HG03064 (cell line): ENCODE data around the gene KNL1.
"Not testable (repeated sequence)": the region's sequence is repeated elsewhere in the genome, so short reads cannot be mapped to it uniquely, and the experiment has no call there.

Source experiments
- ATAC-seq: cut with Tn5 transposase; IDR thresholded peaks from one replicate; pipeline ENCODE4 v1.9.1; 2021; ENCODE audit warnings: low read depth; ENCODE audit not compliant: unreplicated experiment

The KNL1 gene, protein sequence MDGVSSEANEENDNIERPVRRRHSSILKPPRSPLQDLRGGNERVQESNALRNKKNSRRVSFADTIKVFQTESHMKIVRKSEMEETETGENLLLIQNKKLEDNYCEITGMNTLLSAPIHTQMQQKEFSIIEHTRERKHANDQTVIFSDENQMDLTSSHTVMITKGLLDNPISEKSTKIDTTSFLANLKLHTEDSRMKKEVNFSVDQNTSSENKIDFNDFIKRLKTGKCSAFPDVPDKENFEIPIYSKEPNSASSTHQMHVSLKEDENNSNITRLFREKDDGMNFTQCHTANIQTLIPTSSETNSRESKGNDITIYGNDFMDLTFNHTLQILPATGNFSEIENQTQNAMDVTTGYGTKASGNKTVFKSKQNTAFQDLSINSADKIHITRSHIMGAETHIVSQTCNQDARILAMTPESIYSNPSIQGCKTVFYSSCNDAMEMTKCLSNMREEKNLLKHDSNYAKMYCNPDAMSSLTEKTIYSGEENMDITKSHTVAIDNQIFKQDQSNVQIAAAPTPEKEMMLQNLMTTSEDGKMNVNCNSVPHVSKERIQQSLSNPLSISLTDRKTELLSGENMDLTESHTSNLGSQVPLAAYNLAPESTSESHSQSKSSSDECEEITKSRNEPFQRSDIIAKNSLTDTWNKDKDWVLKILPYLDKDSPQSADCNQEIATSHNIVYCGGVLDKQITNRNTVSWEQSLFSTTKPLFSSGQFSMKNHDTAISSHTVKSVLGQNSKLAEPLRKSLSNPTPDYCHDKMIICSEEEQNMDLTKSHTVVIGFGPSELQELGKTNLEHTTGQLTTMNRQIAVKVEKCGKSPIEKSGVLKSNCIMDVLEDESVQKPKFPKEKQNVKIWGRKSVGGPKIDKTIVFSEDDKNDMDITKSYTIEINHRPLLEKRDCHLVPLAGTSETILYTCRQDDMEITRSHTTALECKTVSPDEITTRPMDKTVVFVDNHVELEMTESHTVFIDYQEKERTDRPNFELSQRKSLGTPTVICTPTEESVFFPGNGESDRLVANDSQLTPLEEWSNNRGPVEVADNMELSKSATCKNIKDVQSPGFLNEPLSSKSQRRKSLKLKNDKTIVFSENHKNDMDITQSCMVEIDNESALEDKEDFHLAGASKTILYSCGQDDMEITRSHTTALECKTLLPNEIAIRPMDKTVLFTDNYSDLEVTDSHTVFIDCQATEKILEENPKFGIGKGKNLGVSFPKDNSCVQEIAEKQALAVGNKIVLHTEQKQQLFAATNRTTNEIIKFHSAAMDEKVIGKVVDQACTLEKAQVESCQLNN (N-terminal part only)

DNA sequence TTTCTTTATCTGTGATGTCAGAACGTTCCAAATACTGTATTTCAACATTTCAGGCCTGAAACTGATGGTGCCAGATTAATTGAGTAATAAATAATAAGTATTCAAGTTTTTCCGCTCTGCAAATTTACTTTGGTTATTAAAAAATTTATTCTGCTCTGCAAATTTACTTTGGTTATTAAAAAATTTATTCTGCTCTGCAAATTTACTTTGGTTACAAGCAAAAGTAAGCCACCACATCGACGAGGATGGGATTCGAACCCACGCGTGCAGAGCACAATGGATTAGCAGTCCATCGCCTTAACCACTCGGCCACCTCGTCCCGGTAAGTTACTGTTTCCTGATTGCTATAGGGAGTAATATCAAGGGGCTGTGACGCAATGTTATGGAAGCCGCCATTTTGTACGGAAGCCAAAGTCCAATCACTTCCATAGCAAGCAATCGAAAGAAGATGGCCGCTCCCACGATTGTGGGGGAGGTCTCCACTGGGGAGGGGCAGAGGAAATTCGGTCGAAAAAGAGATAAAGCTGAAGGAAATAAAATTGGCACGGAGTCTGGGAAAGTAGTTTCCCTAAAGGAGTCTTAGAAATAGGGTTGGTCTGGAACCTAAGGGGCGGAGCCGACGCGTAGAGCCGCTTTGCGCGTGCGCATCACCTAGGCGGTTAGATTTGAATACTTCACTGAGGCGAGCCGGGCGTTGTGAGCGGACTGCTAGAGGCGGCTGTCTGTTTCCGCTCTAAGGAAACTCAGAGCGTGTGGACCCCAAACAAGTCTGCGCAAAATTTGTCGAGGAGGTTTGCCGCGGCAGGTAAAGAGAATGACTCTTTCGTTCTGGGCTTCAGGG lies at the start of gene KNL1:
KNL1 (plus strand) TSS at position 662 of the 841 bp plus-strand sequence. CDS start 8,683 bp downstream, outside the sequence.
- peak; percentile 69 for ATAC-seq

- no peak for ATAC-seq
Observed at GRCh38 chr15:40545457-40545856, 48.6 kb upstream of the KNL1 start.

- ATAC-seq: no peak
Observed at GRCh38 chr15:40548610-40549009, 45.4 kb upstream of the KNL1 start.

GRCh38 chr15:40549894-40550293 lies 44.2 kb upstream of the KNL1 start:
- no peak for ATAC-seq

GRCh38 chr15:40550341-40551037 lies 43.6 kb upstream of the KNL1 start:
- ATAC-seq: peak; percentile 68

GRCh38 chr15:40554161-40554525 lies 39.9 kb upstream of the KNL1 start:
- ATAC-seq: no peak

- ATAC-seq: no peak
Observed at GRCh38 chr15:40555876-40556275, 38.2 kb upstream of the KNL1 start.

DNA sequence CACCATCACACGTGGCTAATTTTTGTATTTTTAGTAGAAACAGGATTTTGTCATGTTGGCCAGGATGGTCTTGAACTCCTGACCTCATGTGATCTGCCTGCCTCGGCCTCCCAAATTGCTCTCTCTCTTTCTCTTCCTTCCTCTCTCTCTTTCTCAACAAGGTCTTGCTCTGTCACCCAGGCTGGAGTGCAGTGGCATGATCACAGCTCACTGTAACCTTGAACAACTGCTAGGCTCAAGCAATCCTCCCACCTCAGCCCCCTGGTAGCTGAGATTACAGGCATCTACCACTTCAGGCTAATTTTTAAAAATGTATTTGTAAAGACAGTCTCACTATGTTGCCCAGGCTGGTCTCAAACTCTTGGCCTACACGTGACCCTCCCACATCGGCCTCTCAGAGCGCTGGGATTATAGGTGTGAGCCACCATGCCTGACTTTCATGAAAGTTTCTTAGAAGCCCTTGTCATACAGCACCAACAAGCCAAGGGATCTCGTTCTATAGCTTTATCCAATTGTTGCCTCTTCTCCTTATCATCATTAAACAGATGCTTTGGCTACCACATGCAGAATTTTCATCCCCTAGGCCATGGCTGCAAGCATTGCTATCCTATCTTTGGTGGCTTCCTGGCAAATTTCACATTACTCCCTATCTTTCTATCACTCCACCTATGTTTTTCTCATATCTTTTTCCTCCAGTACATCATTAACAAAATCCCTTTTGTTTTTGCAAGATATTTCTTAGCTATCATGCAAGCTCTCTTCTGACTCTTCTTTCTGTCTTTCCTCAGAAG lies 34.9 kb upstream of the KNL1 start:
- ATAC-seq: no peak

DNA sequence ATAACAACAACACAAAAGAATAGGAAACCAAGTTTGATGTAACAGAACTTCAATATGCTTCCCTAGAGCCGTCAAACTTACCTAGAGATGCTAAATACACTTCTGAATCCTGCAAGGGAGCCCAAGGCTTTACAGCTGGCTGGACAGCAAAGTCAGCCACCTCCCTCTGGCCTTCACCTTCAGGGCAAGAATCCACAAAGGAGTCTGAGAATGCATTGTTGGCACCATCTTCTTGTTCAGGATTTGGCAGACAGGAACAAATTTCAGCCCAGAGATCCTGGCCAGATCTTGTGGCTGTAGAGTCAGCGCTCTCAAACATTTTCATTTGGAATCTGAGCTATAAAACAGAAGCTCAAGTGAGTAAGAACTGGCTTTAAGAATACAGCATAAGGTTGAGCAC lies 31.4 kb upstream of the KNL1 start:
- no peak for ATAC-seq

- no peak for ATAC-seq
Observed at GRCh38 chr15:40563426-40563825, 30.6 kb upstream of the KNL1 start.

GRCh38 chr15:40564591-40565332 lies 29.3 kb upstream of the KNL1 start, which contains the start of gene CCDC32:
Gene CCDC32, minus strand, starts transcription at chr15:40565042. Its CDS starts 2,027 bp downstream, at chr15:40563015.
- ATAC-seq: peak; percentile 89

DNA sequence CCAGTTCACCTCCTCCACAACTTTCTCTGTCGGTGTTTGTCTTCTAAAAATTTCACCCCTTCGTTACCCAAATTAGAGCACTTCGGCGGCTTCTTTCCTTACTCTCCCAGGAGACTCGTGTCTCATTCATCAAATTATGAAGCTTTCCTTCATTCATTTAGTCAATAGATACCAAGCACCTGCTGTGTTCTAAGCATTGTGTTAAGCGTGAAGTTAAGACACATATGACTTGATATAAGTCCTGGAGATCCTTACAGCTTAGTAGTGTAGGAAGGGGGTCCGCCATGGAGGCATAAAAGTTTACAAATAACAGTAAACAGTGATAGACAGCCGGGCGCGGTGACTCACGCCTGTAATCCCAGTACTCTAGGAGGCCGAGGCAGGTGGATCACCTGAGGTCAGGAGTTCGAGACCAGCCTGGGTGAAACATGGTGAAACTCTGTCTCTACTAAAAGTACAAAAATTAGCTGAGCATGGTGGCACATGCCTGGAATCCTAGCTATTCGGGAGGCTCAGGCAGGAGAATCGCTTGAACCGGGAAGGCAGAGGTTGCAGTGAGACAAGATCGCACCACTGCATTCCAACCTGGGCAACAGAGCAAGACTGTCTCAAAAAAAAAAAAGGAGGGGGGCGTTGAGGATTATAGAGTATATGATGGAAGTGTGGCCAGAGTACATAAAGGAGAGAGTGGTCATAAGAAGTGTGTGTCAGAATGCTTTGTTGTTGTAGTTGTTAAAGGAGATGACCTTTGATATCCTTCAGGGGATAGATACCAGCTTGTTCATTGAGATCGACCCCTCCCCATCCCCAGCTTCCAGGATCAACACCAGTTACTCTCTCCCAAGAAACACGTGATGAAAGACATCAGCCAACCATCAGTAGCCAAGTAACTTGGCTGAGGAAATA lies 28.5 kb upstream of the KNL1 start:
- no peak for ATAC-seq

DNA sequence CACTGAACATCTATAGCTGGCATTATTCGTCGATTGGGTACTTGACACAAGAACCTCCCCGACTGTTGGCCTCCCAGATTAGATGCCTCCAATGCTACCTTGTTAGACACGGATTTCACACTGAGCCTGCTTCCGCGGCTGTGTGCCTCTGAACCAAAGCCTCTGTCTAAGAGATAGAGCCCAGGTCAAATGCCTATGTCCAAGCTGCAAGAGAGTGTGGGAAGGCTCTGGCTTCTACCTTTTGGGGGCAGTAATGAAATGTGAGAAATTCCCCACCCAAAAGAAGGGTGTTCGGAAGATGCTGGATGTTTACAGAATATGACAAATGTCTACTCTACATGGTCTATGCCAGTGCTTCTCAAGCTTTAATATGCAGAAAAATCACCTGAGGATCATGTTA lies 26.9 kb upstream of the KNL1 start:
- no peak for ATAC-seq

DNA sequence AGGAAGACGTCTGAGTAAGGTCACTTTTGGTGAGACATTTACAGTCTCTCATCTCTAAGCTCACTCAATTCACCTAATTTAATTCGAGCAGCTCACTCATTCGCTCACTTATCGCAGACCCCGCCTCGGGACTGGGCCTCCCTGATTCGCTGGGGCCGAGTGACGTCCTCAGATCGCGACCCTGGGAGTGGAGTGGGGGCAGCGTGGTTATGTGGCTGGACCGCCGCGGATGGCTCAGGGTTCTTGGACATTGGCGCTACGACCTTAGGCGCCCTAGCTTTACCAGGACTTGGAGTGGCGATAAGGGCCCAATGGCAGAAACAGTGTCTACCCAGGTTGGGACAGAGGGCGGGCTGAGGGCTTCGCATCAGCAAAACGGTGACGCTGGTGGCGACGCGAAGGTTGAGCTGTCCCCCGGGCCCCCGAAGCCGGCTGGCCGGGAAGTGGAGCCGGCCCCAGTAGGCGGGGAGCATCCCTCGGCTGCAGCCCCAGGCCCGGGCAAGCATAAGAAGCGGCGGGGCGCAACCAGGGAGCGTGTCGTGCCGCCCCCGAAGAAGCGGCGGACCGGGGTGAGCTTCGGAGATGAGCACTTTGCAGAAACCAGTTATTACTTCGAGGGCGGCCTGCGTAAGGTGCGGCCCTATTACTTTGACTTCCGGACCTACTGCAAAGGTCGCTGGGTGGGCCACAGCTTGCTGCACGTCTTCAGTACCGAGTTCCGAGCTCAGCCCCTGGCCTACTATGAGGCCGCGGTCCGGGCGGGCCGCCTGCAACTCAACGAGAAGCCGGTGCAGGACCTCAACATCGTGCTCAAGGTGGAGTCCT lies 24.7 kb upstream of the KNL1 start, which contains the start of gene RPUSD2:
RPUSD2 (plus strand) TSS at position 171 of the 825 bp plus-strand sequence; CDS start at position 210, 39 bp downstream.
- ATAC-seq: peak; percentile 47

DNA sequence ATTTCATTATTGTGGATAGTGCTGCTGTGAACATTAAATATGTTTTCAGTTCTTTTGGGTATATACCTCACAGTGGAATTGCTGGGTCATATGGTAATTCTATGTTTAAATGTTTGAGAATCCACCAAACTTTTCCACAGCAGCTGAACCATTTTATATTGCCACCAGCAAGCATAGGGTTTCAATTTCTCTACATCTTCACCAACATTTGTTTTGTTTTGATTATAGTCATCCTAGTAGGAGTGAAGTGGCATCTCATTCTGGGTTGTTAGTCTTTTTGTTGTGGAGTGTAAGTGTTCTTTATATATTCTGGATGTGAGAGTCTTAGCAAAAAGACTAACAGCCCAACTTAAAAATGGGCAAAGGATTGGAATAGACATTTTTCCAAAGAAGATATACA lies 18.9 kb upstream of the KNL1 start:
- ATAC-seq: no peak

GRCh38 chr15:40576914-40577313 lies 17.1 kb upstream of the KNL1 start:
- not testable (repeated sequence) for ATAC-seq
